ENCODE measurements around the gene ATP1A1.

Gene ATP1A1

GRCh38 chr1:116440731-116441130, 67.7 kb downstream of the ATP1A1 start:
- TF ChIP-seq CTCF (IDR thresholded peaks at IDR 0.05; ENCODE audit: low read length, missing control alignments), result no peak
- DNase-seq (ENCODE audit: low read depth), result no peak
- no peak overlapping the region for H3K4me3 ChIP-seq (replicated peaks; ENCODE audit: low read depth, low read length)

DNA sequence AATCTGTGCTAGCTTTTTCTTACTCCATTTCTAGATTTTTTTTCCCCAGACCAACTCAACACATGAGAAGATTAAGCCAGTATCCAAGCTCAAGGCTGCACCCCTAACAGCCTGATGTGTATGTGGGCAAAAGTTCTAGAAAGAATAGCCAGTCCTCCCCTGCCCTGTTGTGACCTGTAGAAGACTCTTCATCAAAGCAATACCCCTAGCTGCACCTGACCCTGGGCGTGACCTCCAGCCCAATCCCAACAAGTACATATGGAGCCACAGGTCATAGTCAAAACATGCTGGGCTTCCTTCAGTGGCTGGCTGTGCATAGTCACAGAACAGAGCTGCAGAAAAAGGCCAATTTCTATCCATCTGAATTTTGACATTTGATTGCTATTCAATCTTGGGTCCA, 72.5 kb downstream of the ATP1A1 start:
- no peak for DNase-seq (ENCODE audit: low read depth)
- TF ChIP-seq CTCF (IDR thresholded peaks at IDR 0.05; ENCODE audit: low read length, missing control alignments), result no peak
- no peak overlapping the region for H3K4me3 ChIP-seq (replicated peaks; ENCODE audit: low read depth, low read length)

- DNase-seq (ENCODE audit: low read depth), result no peak
- H3K4me3 ChIP-seq (replicated peaks; ENCODE audit: low read depth, low read length), result no peak overlapping the region
- no peak for TF ChIP-seq CTCF (IDR thresholded peaks at IDR 0.05; ENCODE audit: low read length, missing control alignments)
Measured at GRCh38 chr1:116446686-116447085, 73.6 kb downstream of the ATP1A1 start.

- TF ChIP-seq CTCF (IDR thresholded peaks at IDR 0.05; ENCODE audit: low read length, missing control alignments), result no peak
- no peak overlapping the region for H3K4me3 ChIP-seq (replicated peaks; ENCODE audit: low read depth, low read length)
- DNase-seq (ENCODE audit: low read depth), result peak; percentile 45
Measured at GRCh38 chr1:116448785-116449385, 75.8 kb downstream of the ATP1A1 start.

- no peak for TF ChIP-seq CTCF (IDR thresholded peaks at IDR 0.05; ENCODE audit: low read length, missing control alignments)
- no peak for DNase-seq (ENCODE audit: low read depth)
- no peak overlapping the region for H3K4me3 ChIP-seq (replicated peaks; ENCODE audit: low read depth, low read length)
Measured at GRCh38 chr1:116449578-116449977, 76.5 kb downstream of the ATP1A1 start.

DNA sequence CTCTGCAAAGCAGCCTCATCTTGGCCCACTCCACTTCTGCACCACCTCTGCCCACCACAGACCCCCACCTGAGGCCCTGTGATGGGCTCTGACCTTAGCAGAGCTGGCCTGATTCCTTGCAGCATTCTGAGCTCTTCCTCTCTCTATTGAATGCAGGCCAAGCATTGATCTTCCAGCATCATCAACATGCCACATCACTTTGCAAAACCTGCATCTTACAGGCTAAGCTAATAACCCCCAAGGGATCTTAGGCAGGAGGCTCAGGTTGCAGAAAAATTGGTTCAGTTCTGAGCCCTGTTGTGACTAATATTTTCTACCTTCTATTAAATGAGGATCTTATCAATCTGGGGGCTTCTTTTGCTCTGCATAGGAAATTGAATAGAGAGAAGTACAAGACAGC, 78.7 kb downstream of the ATP1A1 start:
- DNase-seq (ENCODE audit: low read depth), result no peak
- TF ChIP-seq CTCF (IDR thresholded peaks at IDR 0.05; ENCODE audit: low read length, missing control alignments), result no peak
- no peak overlapping the region for H3K4me3 ChIP-seq (replicated peaks; ENCODE audit: low read depth, low read length)

DNA sequence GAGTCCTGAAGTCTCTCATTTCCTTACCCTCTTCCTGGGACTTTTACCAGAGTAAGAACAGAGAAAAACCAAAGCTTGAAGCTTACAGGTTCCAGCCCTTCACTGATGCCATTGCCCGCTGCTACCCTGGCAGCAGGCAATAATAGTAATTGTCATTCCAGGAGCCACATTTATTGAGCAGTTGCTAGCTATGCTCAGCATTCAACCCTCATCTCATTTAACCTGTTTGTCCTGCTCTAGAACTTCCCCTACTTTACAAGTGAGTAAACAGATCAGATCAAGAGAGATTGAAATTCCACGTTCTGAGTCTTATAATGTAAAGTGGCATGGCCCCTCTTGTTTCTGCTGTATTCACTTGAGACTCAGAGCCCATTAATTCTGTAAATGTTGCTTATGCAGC, 80.4 kb downstream of the ATP1A1 start:
- no peak overlapping the region for H3K4me3 ChIP-seq (replicated peaks; ENCODE audit: low read depth, low read length)
- no peak for TF ChIP-seq CTCF (IDR thresholded peaks at IDR 0.05; ENCODE audit: low read length, missing control alignments)
- no peak for DNase-seq (ENCODE audit: low read depth)
